Skeletal muscle satellite cell (primary cell): ENCODE data around the gene MCF2L.

Source experiments
- H3K27me3 ChIP-seq: 2 replicates; pipeline ENCODE4 v1.7.0; 2013; ENCODE audit warnings: low read length; ENCODE audit not compliant: control insufficient read depth, insufficient read depth
- H3K36me3 ChIP-seq: 2 replicates; pipeline ENCODE4 v1.7.0; 2013; ENCODE audit warnings: mild to moderate bottlenecking, control low read depth, low read length; ENCODE audit not compliant: insufficient read depth
- H3K4me1 ChIP-seq: 2 replicates; pipeline ENCODE4 v1.7.0; 2013; ENCODE audit warnings: low read length; ENCODE audit not compliant: control insufficient read depth, insufficient read depth
- H3K4me2 ChIP-seq: 2 replicates; pipeline ENCODE4 v1.7.0; 2013; ENCODE audit warnings: mild to moderate bottlenecking, low read length
- H3K4me3 ChIP-seq: 2 replicates; pipeline ENCODE4 v1.7.0; 2013; ENCODE audit warnings: low read length
- H3K9ac ChIP-seq: 2 replicates; pipeline ENCODE4 v1.7.0; 2013; ENCODE audit warnings: mild to moderate bottlenecking, low read depth, low read length, moderate library complexity
- H3K9me3 ChIP-seq: replicated peaks from 2 replicates; pipeline ENCODE4 v1.7.0; 2013; ENCODE audit warnings: mild to moderate bottlenecking, control low read depth, low read length

The MCF2L gene

DNA sequence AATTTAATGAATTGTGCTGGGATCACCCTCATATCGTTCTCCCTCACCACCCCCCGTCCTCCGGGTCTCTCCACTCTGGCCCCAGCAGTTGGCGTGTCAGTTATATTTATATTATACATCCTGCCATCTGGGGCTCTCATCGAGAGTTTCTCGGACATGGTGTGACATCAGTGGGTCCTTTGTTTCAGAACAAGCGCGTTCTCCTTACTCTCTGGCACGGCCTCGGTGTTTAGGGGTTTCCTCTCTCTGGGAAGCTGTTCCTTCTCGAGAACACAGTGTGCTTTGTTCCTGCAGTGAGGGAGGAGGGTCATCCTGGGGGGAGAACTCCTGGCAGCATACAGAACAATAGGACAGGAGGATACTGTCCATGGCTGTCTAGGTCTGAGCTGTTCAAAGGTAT is 9.8 kb upstream of the MCF2L start:
- H3K4me1 ChIP-seq = no peaks in the 10 kb centered on the region
- no peaks in the 10 kb centered on the region for H3K36me3 ChIP-seq
- no peak overlapping the region for H3K9ac ChIP-seq
- no peak overlapping the region for H3K4me3 ChIP-seq
- H3K27me3 ChIP-seq = peaks cover 74% of the 10 kb centered on the region
- H3K9me3 ChIP-seq = no peaks in the 10 kb centered on the region
- H3K4me2 ChIP-seq = no peak overlapping the region

DNA sequence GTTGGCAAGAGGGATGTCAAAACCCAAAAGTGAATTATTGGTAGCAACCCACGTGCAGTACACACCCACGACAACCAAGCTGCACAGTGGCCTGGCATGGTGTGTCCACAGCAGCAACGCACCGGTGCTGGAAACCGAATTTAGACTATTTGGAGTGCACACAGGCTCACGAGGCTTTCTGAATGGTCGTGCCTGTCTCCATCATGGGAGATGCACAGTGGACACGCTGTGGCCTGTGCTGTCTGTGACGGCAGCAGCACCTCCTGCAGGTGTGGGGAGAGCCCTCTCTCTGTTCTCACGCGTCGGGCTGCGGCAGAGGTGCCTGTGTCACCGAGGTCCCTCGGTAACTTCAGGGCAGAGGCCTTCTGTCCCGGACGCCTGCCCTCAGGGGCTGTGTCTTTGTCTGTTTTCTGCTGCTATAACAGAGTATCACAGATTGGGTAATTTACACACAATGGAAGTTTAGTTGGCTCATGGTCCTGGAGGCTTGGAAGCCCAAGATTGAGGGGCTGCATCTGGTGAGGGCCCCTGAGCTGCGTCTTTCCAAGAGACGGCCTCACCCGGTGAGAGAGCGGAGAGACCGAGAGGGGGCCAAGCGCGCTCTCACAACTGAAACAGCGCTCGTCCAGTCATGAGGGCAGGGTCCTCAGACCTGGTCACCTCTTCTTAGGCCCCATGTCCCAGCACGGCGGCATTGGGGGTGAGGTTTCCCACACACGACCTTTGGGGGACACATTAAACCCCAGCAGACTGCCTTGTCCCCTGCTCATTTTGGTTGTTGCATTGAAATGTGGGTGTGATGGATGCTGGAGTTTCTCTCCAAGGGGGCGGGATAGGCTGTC is 9.1 kb upstream of the MCF2L start:
- H3K4me3 ChIP-seq = no peak overlapping the region
- no peak overlapping the region for H3K4me2 ChIP-seq
- no peaks in the 10 kb centered on the region for H3K36me3 ChIP-seq
- H3K9ac ChIP-seq = no peak overlapping the region
- H3K4me1 ChIP-seq = no peaks in the 10 kb centered on the region
- H3K9me3 ChIP-seq = no peaks in the 10 kb centered on the region
- H3K27me3 ChIP-seq = peaks cover 74% of the 10 kb centered on the region

DNA sequence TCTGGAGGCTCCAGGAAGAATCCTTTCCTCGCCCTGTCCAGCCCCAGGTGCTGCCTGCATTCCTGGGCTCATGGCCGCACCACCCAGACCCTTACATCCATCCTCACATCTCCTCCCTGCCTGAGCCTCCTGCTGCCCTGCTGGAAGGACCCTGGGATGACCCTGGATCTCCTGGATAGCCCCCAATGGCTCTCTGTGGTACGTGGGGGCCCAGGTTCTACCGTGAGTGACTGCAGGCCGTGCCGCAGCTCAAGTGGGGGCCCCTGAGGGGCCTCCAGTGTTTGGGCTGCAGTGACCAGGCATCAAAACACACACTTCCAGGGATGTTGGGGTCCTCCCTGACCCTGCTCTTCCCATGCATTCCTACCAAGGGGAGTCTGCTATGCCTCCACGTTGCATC is 8.3 kb upstream of the MCF2L start:
- Histone ChIP-seq H3K36me3 (no peaks in the 10 kb centered on the region), H3K9ac (no peak overlapping the region), H3K4me3 (no peak overlapping the region), H3K4me2 (no peak overlapping the region), H3K4me1 (no peaks in the 10 kb centered on the region), H3K9me3 (no peaks in the 10 kb centered on the region), H3K27me3 (peaks cover 74% of the 10 kb centered on the region)

DNA sequence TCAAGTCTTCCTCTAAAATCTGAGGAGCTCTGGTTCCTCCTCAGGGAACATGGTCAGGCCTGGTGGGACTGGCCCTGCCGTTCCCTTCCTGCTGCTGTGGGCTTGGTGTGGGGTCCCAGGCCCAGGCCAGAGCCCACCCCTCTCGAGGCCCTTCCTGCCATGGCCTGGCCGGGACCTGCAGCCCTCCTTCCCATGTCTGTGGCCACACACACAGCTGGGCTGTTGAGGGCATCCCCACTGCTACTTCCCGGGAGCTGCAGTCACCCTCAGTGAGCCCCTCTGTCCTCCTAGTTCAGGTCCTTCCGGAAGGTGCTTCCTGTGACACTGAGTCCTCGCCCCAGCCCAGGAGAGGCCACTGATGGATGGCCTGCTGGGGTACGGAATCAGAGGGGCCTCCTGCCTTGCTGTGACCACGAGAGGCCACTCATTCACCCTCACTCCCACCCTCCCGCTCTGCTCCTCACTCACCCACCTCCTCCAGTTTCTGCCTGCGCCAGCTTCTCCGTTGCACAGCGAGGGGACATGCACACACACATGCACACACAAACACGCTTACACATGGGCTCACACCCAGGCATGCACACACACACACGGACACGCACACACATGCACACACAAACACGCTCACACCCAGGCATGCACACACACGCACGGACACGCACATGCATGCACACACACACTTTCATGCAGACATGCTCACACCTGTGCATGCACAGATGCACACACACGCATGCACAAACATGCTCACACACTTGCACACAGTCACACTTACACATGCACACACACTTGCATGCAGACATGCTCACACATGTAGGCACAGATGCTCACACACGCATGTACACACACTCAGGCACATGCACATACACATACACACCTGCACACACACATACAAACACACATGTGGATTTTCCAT is 7.3 kb upstream of the MCF2L start:
- Histone ChIP-seq H3K9me3 (no peaks in the 10 kb centered on the region), H3K27me3 (peaks cover 74% of the 10 kb centered on the region), H3K4me1 (no peaks in the 10 kb centered on the region), H3K36me3 (no peaks in the 10 kb centered on the region), H3K4me3 (no peak overlapping the region), H3K9ac (no peak overlapping the region), H3K4me2 (no peak overlapping the region)

DNA sequence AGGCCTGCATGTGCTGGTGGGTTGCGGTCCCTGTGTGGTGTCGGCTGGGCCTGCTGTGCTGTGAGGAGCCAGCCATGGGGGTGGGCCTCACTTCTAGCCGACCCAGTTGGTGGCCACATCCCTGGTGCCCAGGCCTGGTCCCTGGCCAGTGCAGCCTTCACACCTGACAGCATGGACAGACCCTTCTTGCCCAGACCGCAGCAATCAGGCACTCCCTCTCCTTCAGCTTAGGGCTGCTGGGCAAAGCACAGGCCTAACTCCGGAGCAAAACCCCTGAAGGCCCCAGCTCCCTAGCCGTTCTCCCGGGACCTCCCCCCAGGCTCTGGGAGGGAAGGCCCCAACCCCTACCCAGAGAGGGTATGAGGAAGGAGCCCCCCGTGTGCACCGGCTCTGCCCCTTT is 6.6 kb upstream of the MCF2L start:
- H3K9ac ChIP-seq = no peak overlapping the region
- H3K36me3 ChIP-seq = no peaks in the 10 kb centered on the region
- no peaks in the 10 kb centered on the region for H3K4me1 ChIP-seq
- no peak overlapping the region for H3K4me3 ChIP-seq
- no peak overlapping the region for H3K4me2 ChIP-seq
- no peaks in the 10 kb centered on the region for H3K9me3 ChIP-seq
- peaks cover 73% of the 10 kb centered on the region for H3K27me3 ChIP-seq

DNA sequence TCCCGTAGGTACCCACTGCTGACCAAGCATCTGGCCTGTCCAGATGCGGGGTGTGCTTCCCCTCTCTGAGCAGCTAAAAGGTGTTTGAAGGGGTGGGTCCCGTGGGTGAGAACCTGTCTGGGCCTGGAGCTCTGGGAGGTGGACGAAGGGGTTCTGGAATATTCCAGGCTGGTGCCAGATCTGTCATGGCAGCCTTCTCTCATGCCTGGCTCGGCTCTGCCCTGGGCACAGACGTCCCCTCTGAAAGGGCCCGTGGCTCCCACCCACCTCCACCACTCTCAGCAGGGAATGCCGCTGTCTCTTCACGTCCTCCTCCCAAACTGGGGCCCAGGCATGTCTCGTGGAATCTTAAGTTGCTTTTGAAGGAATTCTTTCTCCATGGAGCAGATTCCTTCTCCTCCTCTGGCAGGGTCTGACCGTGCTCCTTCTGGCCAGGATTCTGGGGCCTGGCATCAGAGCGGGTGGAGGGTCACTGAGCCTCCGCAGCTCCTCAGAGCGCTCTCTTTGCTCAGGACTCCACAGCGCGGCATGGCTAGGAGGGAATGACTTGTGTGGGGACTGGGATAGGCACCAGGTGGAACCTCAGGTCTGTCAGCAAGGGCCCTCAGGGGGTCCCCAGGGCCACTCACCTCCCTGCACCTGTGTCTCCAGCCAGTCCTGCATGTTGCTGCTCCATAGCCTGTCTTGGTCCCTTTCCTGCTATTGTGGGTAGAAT is 5.9 kb upstream of the MCF2L start:
- no peak overlapping the region for H3K4me3 ChIP-seq
- no peaks in the 10 kb centered on the region for H3K9me3 ChIP-seq
- H3K27me3 ChIP-seq = peaks cover 73% of the 10 kb centered on the region
- H3K4me1 ChIP-seq = no peaks in the 10 kb centered on the region
- H3K9ac ChIP-seq = no peak overlapping the region
- H3K36me3 ChIP-seq = no peaks in the 10 kb centered on the region
- H3K4me2 ChIP-seq = no peak overlapping the region

DNA sequence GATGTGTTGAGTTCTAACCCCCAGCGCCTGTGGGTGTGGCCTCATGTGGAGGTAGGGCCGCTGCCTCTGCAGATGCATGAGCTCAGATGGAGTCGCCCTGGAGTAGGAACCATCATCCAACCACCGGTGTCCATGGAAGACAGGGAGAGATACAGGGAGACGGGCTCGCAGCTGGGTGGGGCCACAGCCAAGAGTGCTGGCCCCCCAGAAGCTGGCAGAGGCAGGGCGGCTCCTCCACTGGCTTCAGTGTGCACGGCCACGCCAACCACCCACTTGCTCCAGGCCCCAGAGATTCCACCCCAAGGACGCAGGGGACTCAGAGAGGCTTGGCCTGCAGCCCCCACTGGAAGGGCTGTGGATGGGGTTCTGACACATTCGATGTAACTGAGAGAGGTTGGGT is 5.4 kb upstream of the MCF2L start:
- Histone ChIP-seq H3K9me3 (no peaks in the 10 kb centered on the region), H3K27me3 (peaks cover 73% of the 10 kb centered on the region), H3K9ac (no peak overlapping the region), H3K36me3 (no peaks in the 10 kb centered on the region), H3K4me1 (no peaks in the 10 kb centered on the region), H3K4me2 (no peak overlapping the region), H3K4me3 (no peak overlapping the region)

DNA sequence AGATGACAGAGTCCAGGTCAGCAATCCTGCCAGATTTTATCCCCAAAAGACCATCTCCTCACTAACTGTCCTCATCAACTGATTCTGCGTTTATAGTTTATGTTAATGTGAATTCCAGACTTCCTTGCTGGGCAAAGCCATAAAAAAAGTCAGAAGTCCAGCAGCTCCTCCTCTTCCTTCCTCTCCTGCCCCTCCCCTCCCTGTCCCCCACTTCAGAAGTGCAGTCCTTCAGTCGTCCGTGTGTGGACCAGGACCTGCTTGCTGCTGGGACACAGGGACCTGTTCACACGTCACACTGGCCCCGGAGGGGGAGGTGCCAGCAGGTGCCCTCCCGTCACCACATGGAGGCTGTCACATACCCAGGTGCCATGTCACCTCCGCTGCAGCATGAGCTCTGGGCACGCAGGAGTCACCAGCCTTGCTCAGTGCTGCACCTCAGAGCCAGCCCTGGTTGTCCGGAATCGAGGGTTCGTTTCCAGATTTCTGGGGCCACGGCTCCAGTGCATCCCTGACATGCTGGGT is 4.0 kb upstream of the MCF2L start:
- Histone ChIP-seq H3K4me1 (no peaks in the 10 kb centered on the region), H3K36me3 (no peaks in the 10 kb centered on the region), H3K4me3 (no peak overlapping the region), H3K27me3 (peaks cover 74% of the 10 kb centered on the region), H3K9me3 (no peaks in the 10 kb centered on the region), H3K4me2 (no peak overlapping the region), H3K9ac (no peak overlapping the region)

DNA sequence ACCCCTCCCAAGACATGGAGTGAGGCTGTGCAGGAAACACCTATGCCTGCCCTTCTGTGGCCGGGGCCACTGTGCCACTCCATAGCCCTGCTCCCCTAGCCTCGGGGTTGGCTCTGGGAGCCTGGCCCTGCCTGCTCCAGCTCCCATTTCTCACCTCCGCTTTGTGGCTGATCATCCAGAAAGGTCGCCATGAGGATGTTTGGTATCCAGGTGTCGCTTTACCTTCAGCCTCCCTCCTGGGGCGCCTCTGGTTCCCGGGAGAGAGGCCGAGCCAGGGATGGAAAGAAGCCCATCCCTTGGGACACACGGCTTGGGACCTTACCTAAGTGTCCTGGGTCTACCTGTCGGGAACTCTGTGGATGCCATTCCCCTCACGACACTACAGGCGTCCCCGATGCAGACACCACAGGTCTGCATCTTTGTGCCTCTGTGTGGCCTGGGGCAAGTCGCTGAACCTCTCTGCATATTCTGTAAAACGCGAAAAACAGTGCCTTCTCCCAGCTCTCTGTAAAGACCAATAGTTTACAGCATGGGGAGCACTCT is 3.4 kb upstream of the MCF2L start:
- H3K27me3 ChIP-seq = peaks cover 80% of the 10 kb centered on the region
- H3K4me3 ChIP-seq = no peak overlapping the region
- H3K9me3 ChIP-seq = no peaks in the 10 kb centered on the region
- H3K36me3 ChIP-seq = no peaks in the 10 kb centered on the region
- no peak overlapping the region for H3K9ac ChIP-seq
- no peaks in the 10 kb centered on the region for H3K4me1 ChIP-seq
- H3K4me2 ChIP-seq = no peak overlapping the region

DNA sequence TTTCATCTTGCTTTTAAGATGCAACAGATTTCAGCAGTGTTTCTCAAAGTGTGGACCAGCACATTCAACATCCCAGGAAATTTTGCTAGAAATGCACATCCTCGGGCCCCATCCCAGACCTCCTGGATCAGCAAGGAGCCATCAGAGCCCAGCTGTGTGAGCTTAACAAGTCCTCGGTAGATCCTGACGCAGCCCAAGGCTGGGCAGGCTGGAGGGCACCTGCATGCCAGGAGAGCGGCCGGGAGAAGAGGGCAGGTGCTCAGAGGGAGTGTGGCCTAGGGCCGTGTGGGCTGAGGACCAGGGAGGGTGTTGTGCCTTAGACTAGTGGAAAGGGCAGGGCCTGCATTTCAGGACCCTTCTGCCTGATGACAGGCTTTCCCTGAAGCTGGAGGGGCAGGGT is 2.2 kb upstream of the MCF2L start:
- Histone ChIP-seq H3K9ac (no peak overlapping the region), H3K4me2 (no peak overlapping the region), H3K9me3 (no peaks in the 10 kb centered on the region), H3K4me3 (no peak overlapping the region), H3K4me1 (no peaks in the 10 kb centered on the region), H3K27me3 (peaks cover 84% of the 10 kb centered on the region), H3K36me3 (no peaks in the 10 kb centered on the region)
